Measurements from ENCODE around the gene NXNL1. TPM values are rescaled to one million over a fixed set of nuclear protein-coding genes. Genes with fewer than 3 reads are reported as not detected.
A peak's percentile ranks its signal among the peaks of the same experiment; 100 is the strongest.

The NXNL1 gene
- total and polyA plus RNA-seq, 2 experiments from 2014 or later: not detected

DNA sequence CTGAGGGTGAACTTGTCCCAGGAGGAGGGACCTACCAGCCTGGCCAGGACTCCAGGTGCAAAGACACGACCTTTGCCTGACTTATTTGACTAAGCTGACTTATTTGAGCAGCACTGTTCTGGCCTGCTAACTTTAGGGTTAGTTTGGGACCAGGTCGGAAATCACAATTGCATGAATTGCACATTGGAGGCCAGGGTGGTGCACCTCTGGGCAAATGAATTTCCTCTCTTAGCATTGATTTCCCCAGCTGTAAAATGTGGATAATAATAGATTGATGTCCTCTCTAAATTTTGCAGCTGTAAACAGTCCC lies 53.9 kb downstream of the NXNL1 start (continued):
- TF ChIP-seq, protein P1, sequence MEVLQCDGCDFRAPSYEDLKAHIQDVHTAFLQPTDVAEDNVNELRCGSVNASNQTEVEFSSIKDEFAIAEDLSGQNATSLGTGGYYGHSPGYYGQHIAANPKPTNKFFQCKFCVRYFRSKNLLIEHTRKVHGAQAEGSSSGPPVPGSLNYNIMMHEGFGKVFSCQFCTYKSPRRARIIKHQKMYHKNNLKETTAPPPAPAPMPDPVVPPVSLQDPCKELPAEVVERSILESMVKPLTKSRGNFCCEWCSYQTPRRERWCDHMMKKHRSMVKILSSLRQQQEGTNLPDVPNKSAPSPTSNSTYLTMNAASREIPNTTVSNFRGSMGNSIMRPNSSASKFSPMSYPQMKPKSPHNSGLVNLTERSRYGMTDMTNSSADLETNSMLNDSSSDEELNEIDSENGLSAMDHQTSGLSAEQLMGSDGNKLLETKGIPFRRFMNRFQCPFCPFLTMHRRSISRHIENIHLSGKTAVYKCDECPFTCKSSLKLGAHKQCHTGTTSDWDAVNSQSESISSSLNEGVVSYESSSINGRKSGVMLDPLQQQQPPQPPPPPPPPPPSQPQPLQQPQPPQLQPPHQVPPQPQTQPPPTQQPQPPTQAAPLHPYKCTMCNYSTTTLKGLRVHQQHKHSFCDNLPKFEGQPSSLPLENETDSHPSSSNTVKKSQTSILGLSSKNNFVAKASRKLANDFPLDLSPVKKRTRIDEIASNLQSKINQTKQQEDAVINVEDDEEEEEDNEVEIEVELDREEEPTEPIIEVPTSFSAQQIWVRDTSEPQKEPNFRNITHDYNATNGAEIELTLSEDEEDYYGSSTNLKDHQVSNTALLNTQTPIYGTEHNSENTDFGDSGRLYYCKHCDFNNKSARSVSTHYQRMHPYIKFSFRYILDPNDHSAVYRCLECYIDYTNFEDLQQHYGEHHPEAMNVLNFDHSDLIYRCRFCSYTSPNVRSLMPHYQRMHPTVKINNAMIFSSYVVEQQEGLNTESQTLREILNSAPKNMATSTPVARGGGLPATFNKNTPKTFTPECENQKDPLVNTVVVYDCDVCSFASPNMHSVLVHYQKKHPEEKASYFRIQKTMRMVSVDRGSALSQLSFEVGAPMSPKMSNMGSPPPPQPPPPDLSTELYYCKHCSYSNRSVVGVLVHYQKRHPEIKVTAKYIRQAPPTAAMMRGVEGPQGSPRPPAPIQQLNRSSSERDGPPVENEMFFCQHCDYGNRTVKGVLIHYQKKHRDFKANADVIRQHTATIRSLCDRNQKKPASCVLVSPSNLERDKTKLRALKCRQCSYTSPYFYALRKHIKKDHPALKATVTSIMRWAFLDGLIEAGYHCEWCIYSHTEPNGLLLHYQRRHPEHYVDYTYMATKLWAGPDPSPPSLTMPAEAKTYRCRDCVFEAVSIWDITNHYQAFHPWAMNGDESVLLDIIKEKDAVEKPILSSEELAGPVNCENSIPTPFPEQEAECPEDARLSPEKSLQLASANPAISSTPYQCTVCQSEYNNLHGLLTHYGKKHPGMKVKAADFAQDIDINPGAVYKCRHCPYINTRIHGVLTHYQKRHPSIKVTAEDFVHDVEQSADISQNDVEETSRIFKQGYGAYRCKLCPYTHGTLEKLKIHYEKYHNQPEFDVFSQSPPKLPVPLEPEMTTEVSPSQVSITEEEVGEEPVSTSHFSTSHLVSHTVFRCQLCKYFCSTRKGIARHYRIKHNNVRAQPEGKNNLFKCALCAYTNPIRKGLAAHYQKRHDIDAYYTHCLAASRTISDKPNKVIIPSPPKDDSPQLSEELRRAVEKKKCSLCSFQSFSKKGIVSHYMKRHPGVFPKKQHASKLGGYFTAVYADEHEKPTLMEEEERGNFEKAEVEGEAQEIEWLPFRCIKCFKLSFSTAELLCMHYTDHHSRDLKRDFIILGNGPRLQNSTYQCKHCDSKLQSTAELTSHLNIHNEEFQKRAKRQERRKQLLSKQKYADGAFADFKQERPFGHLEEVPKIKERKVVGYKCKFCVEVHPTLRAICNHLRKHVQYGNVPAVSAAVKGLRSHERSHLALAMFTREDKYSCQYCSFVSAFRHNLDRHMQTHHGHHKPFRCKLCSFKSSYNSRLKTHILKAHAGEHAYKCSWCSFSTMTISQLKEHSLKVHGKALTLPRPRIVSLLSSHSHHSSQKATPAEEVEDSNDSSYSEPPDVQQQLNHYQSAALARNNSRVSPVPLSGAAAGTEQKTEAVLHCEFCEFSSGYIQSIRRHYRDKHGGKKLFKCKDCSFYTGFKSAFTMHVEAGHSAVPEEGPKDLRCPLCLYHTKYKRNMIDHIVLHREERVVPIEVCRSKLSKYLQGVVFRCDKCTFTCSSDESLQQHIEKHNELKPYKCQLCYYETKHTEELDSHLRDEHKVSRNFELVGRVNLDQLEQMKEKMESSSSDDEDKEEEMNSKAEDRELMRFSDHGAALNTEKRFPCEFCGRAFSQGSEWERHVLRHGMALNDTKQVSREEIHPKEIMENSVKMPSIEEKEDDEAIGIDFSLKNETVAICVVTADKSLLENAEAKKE (CRISPR knock-in tag; IDR thresholded peaks at IDR 0.05): no peak
- no peak for TF ChIP-seq ZNF114 (CRISPR knock-in tag; IDR thresholded peaks at IDR 0.05)
- no peak for TF ChIP-seq EZH2 (IDR thresholded peaks at IDR 0.05; ENCODE audit: low read depth, unreplicated experiment)
- no peak for TF ChIP-seq JUNB (IDR thresholded peaks at IDR 0.05; ENCODE audit: unreplicated experiment)

GRCh38 chr19:17406046-17406886 lies 54.5 kb downstream of the NXNL1 start:
- H3F3A ChIP-seq (replicated peaks; ENCODE audit: low read depth): 0 out of 2 replicates have a peak, but pooled peaks cover 7% of the 10 kb centered on the region
- H3K4me3 ChIP-seq: no peak overlapping the region
- H3K9me3 Mint-ChIP-seq: no peaks in the 10 kb centered on the region
- peak overlapping the region; percentile 30; the same call in 1 of the 3 replicates for H3K4me3 Mint-ChIP-seq
- H3K36me3 ChIP-seq (ENCODE audit: insufficient read depth): no peaks in the 10 kb centered on the region
- peaks cover 9% of the 10 kb centered on the region; the same call in 2 of the 3 replicates for H3K36me3 Mint-ChIP-seq (ENCODE audit: low read depth)
- H4K20me1 ChIP-seq (replicated peaks; ENCODE audit: insufficient read depth): no peaks in the 10 kb centered on the region
- H3K27ac ChIP-seq (ENCODE audit: low read depth): peak overlapping the region; percentile 74; the same call in 1 of the 2 replicates
- ATAC-seq: no peak
- peaks cover 9% of the 10 kb centered on the region for H3K27me3 Mint-ChIP-seq (ENCODE audit: insufficient read depth, low read depth, poor library complexity)
- no peaks in the 10 kb centered on the region for H3K27me3 ChIP-seq (ENCODE audit: insufficient read depth)
- no peak overlapping the region for H3K27ac Mint-ChIP-seq
- peaks cover 28% of the 10 kb centered on the region for H3K4me1 Mint-ChIP-seq
- peaks cover 17% of the 10 kb centered on the region for H3K4me1 ChIP-seq (ENCODE audit: insufficient read depth)
- H2AFZ ChIP-seq: no peak overlapping the region
- peak overlapping the region; percentile 48; the same call in 1 of the 2 replicates for H3K4me2 ChIP-seq
- no peaks in the 10 kb centered on the region for H3K9me2 ChIP-seq (ENCODE audit: insufficient read depth)
- H3K79me2 ChIP-seq (replicated peaks; ENCODE audit: insufficient read depth): no peaks in the 10 kb centered on the region
- DNase-seq (ENCODE audit: low spot score): no peak
- TF ChIP-seq ZNF114 (CRISPR knock-in tag; IDR thresholded peaks at IDR 0.05) (no peak), STAT1 (IDR thresholded peaks at IDR 0.05; ENCODE audit: unreplicated experiment) (no peak), ETS1 (IDR thresholded peaks at IDR 0.05) (no peak), EZH2phosphoT487 (IDR thresholded peaks at IDR 0.05; ENCODE audit: unreplicated experiment) (no peak), NANOG (IDR thresholded peaks at IDR 0.05; ENCODE audit: borderline replicate concordance) (no peak), CREB1 (CRISPR knock-in tag; IDR thresholded peaks at IDR 0.05; ENCODE audit: low read depth) (no peak), REST (IDR thresholded peaks at IDR 0.05; ENCODE audit: unreplicated experiment) (no peak)
